ENCODE results near the gene SLC6A6.
A peak's percentile ranks its signal among the peaks of the same experiment; 100 is the strongest.

Gene SLC6A6

DNA sequence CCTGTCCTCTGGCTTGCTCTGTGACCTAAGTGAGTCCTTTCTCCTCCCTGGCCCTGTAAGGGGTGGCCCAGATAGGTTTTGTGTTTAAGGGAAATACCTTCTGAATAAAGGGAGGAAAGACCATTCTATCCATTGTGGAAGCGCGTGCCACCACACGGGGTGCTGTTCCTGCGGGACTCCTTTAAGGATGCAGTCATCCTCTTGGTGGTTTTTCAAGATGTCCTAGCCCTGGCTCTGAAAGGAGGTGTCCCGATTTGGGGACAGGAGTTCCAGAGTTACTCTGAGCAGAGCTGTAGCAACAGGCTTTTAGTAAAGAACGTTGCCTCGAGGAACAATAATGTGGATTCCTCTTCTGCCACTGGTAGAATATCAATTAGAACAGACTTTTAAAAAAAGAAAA is 9.6 kb downstream of the SLC6A6 start:
- Histone ChIP-seq H3K27me3 (replicated peaks; ENCODE audit: control insufficient read depth, insufficient read depth, low read length) (no peaks in the 10 kb centered on the region), H3K9me3 (ENCODE audit: control insufficient read depth, low read length) (no peaks in the 10 kb centered on the region), H3K4me1 (ENCODE audit: control insufficient read depth, insufficient read depth, low read length) (peaks cover 27% of the 10 kb centered on the region), H3K9ac (ENCODE audit: low read length) (no peak overlapping the region), H3K36me3 (ENCODE audit: control insufficient read depth, insufficient read depth, low read length, severe bottlenecking) (no peaks in the 10 kb centered on the region), H3K4me3 (ENCODE audit: low read length) (no peak overlapping the region)
- DNase-seq (ENCODE audit: low read depth) = no peak

DNA sequence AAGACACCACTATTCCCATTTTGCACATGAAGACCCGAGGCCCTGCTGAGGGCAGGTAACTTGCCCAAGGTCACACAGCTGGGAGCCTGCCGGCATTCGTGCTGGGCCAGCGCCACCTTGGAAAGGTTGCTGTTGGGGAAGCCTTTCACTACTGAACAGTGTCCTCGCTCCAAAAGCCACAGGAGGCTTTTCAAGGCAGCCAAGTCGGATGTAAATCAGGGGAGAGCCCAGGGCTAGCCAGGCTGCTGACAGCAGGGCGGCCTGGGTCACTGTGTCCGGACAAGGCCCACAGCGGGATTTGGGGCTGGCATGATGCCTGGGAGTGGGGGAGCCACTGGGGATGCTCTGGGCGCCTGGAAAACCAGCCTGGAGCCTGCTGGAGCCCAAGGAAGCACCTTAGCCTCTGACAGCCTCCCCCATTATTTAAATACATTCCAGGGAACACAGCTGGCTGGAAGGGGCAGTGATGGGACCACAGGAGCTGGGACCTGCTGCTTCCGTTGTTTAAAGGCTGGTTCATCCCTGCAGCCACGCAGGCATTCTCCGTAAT is 10.5 kb downstream of the SLC6A6 start:
- Histone ChIP-seq H3K4me3 (ENCODE audit: low read length) (no peak overlapping the region), H3K36me3 (ENCODE audit: control insufficient read depth, insufficient read depth, low read length, severe bottlenecking) (no peaks in the 10 kb centered on the region), H3K9ac (ENCODE audit: low read length) (no peak overlapping the region), H3K27me3 (replicated peaks; ENCODE audit: control insufficient read depth, insufficient read depth, low read length) (no peaks in the 10 kb centered on the region), H3K9me3 (ENCODE audit: control insufficient read depth, low read length) (no peaks in the 10 kb centered on the region), H3K4me1 (ENCODE audit: control insufficient read depth, insufficient read depth, low read length) (peaks cover 27% of the 10 kb centered on the region)
- no peak for DNase-seq (ENCODE audit: low read depth)

DNA sequence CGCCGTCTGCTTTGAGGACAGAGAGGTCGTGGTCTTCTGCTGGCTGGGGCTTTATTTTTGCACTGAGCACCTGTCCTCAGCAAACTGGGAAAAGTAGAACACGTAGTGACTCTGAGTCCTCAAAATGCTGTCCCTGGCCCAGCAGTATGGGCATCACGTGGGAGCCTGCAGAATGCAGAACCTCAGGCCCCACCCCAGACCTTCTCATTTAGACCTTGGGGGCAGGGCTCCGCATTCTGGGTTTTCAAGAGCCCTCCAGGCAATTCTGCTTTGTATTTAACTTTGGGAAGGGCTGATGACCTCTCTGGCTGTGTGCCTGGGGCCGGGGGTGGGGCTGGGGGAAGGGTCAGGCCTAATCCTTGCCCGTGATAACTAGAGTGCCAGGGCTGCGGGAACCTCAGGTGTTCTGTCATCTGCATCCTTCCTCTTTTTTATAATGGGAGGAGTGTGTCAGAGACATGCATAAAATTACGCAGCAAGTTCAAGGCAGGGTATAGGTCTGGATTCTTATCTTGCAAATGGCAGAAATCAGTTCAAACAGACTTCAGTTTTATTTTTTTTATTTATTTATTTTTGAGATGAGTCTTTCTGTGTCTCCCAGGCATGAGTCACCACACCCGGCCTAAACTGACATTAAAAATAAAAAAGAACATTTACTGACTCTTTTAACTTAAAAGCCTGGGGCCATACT is 11.1 kb downstream of the SLC6A6 start:
- no peaks in the 10 kb centered on the region for H3K36me3 ChIP-seq (ENCODE audit: control insufficient read depth, insufficient read depth, low read length, severe bottlenecking)
- peak; percentile 61 for DNase-seq (ENCODE audit: low read depth)
- no peaks in the 10 kb centered on the region for H3K9me3 ChIP-seq (ENCODE audit: control insufficient read depth, low read length)
- H3K4me3 ChIP-seq (ENCODE audit: low read length) = no peak overlapping the region
- no peaks in the 10 kb centered on the region for H3K27me3 ChIP-seq (replicated peaks; ENCODE audit: control insufficient read depth, insufficient read depth, low read length)
- H3K9ac ChIP-seq (ENCODE audit: low read length) = no peak overlapping the region
- peaks cover 27% of the 10 kb centered on the region for H3K4me1 ChIP-seq (ENCODE audit: control insufficient read depth, insufficient read depth, low read length)

DNA sequence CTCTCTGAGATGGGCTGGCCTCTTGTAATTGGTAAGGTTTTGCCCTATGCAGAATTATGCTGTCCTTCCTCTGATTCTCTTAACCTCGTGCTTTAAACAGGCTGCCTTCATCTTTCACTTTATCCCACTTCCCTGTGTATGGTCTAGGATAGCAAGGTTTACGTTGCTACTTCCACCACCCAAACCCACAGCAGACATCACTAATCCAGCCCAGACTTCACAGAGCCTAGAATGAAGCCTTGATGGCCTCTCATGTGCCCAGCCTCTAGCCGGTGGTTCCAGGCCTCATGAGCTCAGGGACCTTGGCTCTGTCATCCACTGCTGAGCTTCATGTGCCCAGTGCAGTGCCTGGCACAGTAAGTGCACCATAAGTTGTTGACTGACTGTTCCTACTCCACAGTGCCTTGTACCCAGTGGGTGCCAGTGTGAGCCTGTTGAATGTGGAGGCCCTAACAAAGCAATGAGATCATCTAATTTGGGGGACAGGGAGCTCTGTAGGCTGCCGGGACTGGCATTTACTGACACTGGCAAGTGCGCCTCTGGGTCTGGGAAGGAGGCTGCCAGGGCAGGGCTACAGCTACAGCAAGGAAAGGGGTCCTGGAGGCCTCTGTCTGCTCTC is 12.5 kb downstream of the SLC6A6 start:
- no peak overlapping the region for H3K4me3 ChIP-seq (ENCODE audit: low read length)
- H3K4me1 ChIP-seq (ENCODE audit: control insufficient read depth, insufficient read depth, low read length) = peaks cover 27% of the 10 kb centered on the region
- no peaks in the 10 kb centered on the region for H3K36me3 ChIP-seq (ENCODE audit: control insufficient read depth, insufficient read depth, low read length, severe bottlenecking)
- H3K27me3 ChIP-seq (replicated peaks; ENCODE audit: control insufficient read depth, insufficient read depth, low read length) = no peaks in the 10 kb centered on the region
- H3K9ac ChIP-seq (ENCODE audit: low read length) = no peak overlapping the region
- DNase-seq (ENCODE audit: low read depth) = no peak
- H3K9me3 ChIP-seq (ENCODE audit: control insufficient read depth, low read length) = no peaks in the 10 kb centered on the region

DNA sequence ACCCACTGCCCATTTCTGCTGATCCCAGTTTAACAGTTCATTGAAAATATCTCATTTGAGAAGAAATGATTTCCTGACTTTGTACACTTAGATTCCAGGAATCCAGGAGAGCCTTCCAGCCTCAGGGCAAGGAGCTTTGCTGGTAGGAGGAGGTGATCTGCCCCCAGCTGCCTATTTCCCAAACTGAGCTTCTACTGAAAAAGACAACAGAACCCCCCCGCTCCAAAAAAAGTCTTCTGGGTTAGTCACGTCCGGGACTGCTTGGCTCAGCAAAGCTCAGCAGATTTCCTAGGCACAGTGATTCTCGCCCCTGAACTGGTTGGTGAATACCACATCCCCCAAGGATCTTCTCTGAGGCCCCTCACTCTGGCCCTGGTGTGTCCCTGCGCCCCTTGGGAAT is 13.1 kb downstream of the SLC6A6 start:
- Histone ChIP-seq H3K36me3 (ENCODE audit: control insufficient read depth, insufficient read depth, low read length, severe bottlenecking) (no peaks in the 10 kb centered on the region), H3K9ac (ENCODE audit: low read length) (no peak overlapping the region), H3K9me3 (ENCODE audit: control insufficient read depth, low read length) (no peaks in the 10 kb centered on the region), H3K4me1 (ENCODE audit: control insufficient read depth, insufficient read depth, low read length) (peaks cover 22% of the 10 kb centered on the region), H3K27me3 (replicated peaks; ENCODE audit: control insufficient read depth, insufficient read depth, low read length) (no peaks in the 10 kb centered on the region), H3K4me3 (ENCODE audit: low read length) (no peak overlapping the region)
- DNase-seq (ENCODE audit: low read depth) = peak; percentile 81

DNA sequence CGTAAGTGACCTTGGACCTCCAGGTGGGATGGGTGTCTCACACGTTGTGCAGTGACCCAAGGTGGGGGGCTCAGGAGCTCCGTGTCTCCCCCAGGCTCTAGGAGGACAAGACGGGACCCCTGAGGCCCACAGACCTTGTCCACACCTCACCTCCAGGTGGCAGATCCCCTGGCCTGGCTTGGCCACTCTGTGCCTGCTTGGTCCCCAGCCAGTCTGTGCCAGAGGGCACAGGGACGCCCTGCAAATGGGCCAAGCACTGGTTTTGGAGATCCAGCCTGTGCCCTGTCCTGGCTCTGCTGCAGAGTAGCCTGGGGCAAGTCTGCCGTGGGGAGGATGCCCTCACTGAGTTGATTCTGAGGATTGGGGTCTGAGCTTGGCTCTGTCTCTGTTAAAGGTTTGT is 14.0 kb downstream of the SLC6A6 start:
- H3K4me3 ChIP-seq (ENCODE audit: low read length) = no peak overlapping the region
- H3K9me3 ChIP-seq (ENCODE audit: control insufficient read depth, low read length) = no peaks in the 10 kb centered on the region
- no peak overlapping the region for H3K9ac ChIP-seq (ENCODE audit: low read length)
- no peaks in the 10 kb centered on the region for H3K27me3 ChIP-seq (replicated peaks; ENCODE audit: control insufficient read depth, insufficient read depth, low read length)
- peaks cover 14% of the 10 kb centered on the region for H3K4me1 ChIP-seq (ENCODE audit: control insufficient read depth, insufficient read depth, low read length)
- DNase-seq (ENCODE audit: low read depth) = no peak
- H3K36me3 ChIP-seq (ENCODE audit: control insufficient read depth, insufficient read depth, low read length, severe bottlenecking) = no peaks in the 10 kb centered on the region

DNA sequence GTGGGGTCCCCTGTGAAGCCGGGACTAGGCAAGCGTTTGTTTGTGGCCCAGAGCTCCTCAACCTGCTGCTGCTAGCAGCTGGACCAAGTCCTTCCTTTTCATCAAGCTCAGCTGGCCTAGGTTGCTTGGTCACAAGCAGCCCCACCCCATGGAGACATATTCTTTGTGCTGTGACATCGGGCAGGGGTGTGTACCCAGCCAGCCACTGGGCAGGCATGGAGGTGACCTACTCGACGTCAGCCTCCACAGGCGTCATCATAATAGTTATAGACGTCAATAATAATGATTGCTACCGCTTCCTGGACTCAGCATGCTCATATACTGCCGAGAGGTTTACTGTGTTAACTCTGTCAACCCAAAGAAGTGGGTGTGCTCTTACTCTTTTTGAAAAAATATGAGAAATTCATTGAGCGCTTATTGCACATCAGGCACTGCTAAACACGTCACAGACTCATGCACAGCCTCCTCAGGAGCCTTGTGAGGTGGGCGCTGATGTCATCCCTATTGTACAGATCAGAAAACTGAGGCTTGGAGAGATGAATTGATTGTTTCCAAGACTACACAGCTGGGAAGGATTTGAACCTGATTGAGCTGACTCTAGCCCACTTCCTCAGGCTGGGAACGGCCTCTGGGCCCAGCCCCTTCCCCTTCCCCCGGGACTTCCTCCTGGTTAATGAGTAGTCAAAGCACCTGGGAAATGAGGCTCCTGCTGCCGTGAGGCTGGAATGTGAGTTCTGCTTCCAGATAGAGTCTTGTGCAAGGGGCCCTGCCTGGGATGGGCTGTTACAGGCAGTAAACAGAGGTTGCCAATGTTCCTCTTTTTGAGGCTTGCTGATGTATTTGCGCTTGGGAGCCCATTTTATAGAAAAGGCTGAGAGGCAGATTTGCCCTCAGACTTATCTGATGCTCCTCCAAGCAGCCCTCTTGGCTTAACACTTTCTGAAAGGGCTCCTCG is 16.2 kb downstream of the SLC6A6 start:
- no peaks in the 10 kb centered on the region for H3K9me3 ChIP-seq (ENCODE audit: control insufficient read depth, low read length)
- H3K9ac ChIP-seq (ENCODE audit: low read length) = no peak overlapping the region
- no peak overlapping the region for H3K4me3 ChIP-seq (ENCODE audit: low read length)
- peaks cover 11% of the 10 kb centered on the region for H3K4me1 ChIP-seq (ENCODE audit: control insufficient read depth, insufficient read depth, low read length)
- no peak for DNase-seq (ENCODE audit: low read depth)
- H3K36me3 ChIP-seq (ENCODE audit: control insufficient read depth, insufficient read depth, low read length, severe bottlenecking) = no peaks in the 10 kb centered on the region
- no peaks in the 10 kb centered on the region for H3K27me3 ChIP-seq (replicated peaks; ENCODE audit: control insufficient read depth, insufficient read depth, low read length)

DNA sequence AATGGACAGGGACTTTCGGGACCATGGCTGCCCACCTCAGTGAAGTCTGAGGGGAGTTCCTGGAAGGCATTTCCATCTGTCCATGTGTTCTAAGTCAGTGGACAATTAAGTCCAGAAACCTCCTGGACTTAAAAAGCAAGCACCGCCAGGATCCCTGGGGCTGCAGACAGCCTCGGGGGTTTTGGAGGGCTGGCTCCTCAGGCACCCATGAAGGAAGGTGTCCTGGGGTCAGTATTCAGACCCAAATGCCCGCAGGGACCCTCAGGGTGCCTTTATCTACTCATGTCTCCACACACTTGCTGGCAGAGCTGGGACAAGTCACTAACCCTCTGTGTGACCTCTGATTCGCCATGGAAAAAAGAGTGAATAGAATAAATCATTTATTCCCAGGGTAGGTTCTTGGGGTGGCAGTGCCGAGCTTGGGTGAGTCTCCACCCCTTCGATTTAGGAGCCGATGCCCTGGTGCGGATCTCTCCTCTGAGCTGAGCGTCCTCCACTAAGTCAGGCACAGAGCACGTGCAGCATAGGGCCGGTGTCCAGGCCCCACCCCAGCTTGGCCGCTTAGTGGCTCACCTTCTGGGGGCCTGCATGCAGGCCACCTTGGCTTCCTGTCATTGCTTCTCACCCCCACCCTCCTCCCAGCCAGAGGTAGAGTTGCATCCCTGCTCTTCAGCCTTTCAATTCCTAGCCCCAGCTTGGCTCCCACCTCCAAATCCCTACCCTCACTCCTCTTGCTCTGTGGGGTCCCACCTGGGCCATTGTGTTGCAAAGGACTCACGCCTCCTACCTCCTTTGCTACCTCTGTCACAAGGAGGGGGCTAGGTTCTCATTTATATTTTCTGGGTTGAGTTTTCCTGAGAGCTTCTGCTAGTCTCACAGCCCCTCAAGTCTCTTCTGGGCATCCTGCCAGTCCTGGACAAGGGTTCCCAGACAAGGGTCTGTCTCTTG is 19.9 kb downstream of the SLC6A6 start:
- Histone ChIP-seq H3K36me3 (ENCODE audit: control insufficient read depth, insufficient read depth, low read length, severe bottlenecking) (no peaks in the 10 kb centered on the region), H3K9me3 (ENCODE audit: control insufficient read depth, low read length) (no peaks in the 10 kb centered on the region), H3K4me3 (ENCODE audit: low read length) (no peak overlapping the region), H3K27me3 (replicated peaks; ENCODE audit: control insufficient read depth, insufficient read depth, low read length) (no peaks in the 10 kb centered on the region), H3K4me1 (ENCODE audit: control insufficient read depth, insufficient read depth, low read length) (no peaks in the 10 kb centered on the region), H3K9ac (ENCODE audit: low read length) (no peak overlapping the region)
- no peak for DNase-seq (ENCODE audit: low read depth)

DNA sequence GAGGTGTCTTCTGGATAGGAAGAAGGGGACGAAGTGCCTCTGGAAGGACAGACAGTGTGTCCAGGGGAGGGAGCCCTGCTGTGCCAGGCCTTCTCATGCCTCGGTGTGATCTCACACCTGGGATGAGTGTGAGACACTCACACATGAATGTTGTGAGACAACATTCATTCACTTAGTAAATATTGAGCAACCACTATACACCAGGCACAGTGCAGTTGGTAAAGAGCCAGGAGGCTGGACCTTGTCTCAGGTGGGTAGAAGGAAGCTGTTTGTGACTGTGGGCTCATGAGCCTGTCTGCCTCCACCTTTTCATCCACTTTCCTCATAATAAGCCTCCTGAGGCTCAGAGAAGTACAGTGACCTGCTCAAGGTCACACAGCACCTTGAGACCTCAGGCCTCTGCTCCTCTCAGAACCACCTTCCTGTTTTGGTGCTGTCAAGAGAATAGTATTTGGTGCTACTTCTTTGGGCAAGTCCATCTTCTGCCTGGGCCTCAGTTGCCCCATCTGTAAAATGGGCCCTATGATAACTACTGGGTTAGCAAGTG is 20.9 kb downstream of the SLC6A6 start:
- Histone ChIP-seq H3K27me3 (replicated peaks; ENCODE audit: control insufficient read depth, insufficient read depth, low read length) (no peaks in the 10 kb centered on the region), H3K4me1 (ENCODE audit: control insufficient read depth, insufficient read depth, low read length) (no peaks in the 10 kb centered on the region), H3K4me3 (ENCODE audit: low read length) (no peak overlapping the region), H3K9me3 (ENCODE audit: control insufficient read depth, low read length) (no peaks in the 10 kb centered on the region), H3K36me3 (ENCODE audit: control insufficient read depth, insufficient read depth, low read length, severe bottlenecking) (no peaks in the 10 kb centered on the region), H3K9ac (ENCODE audit: low read length) (no peak overlapping the region)
- no peak for DNase-seq (ENCODE audit: low read depth)

DNA sequence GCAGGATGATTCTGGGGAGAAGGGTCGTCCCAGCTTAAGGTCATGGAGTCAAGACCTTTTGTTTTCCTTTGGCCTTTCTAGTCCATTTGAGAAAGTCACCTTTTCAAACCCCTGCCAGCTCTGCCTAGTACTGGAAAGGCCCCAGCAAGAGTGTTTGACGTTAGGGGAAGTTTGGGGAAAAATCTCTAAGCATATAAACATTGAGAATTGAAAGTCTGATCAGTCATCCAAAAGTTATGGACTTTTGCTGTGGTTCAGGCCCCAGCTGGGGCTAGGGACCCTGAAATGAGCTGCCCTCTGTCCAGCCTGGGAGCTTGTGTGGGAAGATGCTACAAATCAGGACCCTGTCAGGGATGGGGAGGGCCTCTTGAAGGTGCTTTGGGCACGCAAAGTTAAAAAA is 21.6 kb downstream of the SLC6A6 start:
- Histone ChIP-seq H3K9ac (ENCODE audit: low read length) (no peak overlapping the region), H3K36me3 (ENCODE audit: control insufficient read depth, insufficient read depth, low read length, severe bottlenecking) (no peaks in the 10 kb centered on the region), H3K9me3 (ENCODE audit: control insufficient read depth, low read length) (no peaks in the 10 kb centered on the region), H3K4me3 (ENCODE audit: low read length) (no peak overlapping the region), H3K4me1 (ENCODE audit: control insufficient read depth, insufficient read depth, low read length) (no peaks in the 10 kb centered on the region), H3K27me3 (replicated peaks; ENCODE audit: control insufficient read depth, insufficient read depth, low read length) (no peaks in the 10 kb centered on the region)
- DNase-seq (ENCODE audit: low read depth) = no peak
